CD4-positive, alpha-beta T cell treated with Interleukin-2 at 100 ng/mL for 4 hours (primary cell): ENCODE data around the gene RSBN1.

Experiments used
- DNase-seq: peaks from one replicate; pipeline ENCODE4 v3.0.0-alpha.2; 2020; ENCODE audit warnings: low spot score

The RSBN1 gene

DNA sequence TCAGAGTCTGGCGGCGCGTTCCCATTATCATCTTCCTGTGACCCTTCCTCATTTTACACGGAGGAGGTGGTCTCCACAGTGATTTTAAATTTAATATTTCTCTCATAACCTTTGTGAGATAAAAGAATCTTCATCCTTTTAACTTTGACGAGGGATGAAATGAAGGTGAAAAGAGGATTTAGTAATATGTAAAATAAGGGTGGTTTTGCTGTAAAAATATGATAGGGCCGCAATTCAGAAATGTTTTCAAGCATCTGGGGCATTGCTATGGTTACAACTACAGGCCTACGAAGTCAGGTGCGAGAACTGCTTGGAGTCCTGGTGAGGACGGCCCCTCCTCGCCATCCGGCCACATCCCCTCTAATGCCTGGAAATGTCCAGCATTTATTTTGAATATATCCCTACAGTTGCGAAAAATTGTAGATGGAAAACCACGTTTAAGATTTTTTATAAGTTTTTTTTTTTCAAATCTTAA lies 422 bp upstream of the RSBN1 start:
- no peak for DNase-seq

DNA sequence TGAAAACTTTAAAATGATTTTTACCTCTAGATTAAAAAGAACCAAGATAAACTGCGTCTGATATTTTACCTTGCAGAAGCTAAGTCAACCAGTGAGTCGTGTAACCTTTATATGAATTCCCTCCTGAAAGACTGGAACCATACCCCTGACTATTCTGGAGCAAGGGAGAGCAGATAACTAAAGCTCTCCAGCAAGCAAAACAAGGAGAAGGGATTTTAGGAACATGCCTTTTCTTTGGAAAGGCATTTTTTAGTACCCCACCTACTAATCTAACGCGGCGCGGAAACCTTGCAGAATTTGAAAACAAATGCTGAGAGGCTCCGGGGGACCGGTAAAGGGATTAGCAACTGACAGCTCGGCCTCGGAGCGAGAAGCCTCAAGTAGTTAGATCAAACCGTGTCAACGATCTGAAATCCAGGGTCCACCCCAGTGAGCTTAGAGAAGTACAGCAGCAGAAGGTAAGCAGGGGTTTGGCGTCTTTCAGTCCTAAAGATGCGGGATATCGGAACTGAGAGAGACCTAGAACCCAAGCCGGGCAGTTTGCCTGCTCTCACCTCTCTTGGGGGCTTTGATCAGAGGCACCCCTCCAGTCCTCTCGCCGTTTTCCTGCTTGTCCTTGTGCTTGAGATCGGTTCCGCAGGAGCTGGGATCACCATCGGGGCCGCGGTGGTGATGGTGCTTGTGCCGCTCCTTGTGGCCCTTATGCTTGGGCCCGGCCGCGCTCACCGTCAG lies 954 bp downstream of the RSBN1 start:
- peak; percentile 21 for DNase-seq

DNA sequence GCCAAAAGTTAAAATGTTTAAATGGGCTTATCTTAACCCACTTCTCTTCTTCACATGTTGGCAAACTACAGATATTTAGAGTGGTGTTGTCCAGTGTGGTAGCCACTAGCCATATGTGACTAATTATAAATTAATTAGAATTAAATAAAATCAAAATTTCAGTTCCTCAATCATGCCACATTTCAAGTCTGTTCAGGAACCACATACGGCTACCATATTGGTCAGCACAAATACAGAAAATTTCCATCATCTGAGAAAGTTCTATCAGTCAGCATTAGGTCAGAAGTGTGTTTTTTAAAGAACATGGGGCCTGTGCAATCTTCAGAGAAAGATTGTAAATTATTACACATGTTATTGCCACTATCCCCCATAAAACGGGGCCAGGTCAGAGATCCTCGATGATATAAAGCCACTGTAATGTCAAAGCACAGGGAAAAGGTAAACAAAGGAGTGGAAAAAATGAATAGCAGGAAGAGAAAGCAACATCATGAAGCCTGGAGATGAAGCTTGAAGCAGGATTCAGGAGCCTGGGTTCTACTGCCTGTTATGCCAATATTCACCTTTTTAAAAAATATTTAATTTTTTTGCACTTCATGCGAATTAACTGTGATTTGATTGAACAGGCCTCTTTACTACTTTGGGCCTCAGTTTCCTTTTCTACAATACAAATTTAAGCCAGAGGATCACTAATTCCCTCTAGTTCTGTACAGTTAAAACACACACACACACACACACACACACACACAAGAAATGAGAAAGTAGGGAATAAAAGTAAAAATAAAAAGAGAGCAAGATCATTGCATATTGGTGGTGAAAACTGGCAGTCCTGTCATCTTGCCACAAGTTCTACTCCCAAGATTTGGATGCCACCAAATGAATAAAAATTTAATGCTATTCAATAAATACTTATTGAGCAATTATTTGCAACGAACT lies 2.3 kb downstream of the RSBN1 start:
- no peak for DNase-seq

DNA sequence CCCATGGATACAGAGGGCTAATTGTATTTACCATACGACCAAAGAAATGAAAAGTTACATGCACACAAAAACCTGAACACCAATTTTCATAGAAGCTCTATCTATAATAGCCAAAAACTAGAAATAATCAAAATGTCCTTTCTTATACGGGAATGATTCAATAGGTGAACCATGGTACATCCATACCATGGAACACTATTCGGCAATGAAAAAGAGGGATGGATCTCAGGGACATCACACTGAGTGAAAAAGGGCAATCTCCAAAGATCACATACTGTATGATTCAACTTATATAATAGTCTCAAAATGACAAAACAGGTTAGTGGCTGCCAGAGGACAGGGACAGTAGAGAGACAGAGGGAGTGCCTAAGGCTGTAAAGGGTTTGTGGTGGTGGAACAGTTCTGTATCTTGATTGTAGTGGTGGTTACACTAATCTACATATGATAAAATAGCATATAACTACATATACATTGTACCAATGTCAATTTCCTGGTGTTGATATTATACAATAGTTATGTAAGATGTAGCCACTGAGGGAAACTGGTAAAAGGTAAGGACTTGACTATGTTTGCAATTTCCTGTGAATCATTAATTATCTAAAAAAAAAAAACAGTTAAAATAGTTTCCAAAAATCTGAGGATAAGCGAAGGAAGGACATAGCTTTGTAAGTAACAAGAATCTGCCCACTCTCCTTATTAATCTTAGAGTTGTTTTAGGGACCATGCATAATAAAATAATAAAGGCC lies 3.7 kb downstream of the RSBN1 start:
- peak; percentile 16 for DNase-seq

DNA sequence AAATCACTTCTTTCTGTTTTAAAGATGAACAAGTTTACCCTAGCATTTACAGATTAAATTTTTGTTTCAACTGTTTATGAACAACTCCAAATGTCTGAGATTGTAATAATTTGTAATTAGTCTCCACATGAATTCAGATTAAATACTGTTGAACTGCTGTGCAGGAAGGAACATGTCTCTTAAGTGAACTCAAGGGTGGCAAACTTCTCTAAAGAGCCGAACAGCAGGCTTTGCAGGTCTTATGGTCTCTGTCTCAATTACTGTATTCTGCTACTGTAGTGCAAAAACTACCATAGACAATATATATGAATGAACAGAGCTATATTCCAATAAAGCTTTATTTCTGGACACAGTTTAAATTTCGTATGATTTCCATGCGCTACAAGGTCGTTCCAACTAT lies 6.6 kb downstream of the RSBN1 start:
- no peak for DNase-seq

DNA sequence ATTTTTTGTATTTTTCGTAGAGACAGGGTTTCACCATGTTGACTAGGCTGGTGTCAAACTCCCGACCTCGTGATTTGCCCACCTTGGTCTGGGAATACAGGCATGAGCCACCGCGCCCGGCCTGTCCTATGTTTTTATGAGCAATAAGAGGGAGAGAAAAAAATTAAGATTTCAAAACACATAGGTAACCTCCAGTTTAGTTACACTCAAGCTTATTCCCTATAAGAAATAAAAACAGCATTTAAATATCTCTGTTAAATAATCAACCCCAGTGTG lies 7.1 kb downstream of the RSBN1 start:
- DNase-seq: no peak

DNA sequence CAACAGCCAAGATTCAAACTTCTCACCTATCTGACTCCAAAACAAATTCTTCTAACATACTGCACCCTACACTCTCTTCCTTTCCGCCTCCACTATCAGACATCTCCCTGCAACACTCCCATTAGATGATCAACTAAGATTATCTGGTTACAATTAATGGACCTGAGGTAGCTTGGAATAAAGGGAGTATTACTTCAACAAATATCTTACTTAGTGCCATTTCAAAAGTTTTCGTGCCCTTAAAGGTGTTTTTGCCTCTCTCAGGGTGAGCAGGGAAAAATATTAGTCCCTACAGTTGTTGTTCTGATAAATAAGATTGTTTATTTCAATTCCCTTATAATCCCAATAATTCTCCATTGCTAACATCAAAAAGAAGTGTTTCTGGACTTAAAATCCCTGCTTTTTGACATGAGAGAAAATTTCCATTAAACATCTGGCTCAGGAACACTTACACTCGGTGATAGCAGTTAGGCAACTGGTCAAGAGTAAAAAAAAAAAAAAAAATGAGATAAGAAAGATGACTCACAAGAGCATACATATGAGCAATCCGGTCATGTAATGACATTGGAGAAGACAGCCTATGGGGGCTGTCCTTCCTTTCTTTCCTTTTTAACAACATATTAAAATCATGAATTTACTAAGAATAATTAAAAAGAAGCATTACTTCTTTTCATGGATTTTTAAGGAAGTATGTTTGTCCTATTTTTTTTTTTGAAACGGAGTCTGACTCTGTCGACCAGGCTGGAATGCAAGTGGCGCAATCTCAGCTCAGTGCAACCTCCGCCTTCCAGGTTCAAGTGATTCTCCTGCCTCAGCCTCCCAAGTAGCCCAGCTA lies 7.6 kb downstream of the RSBN1 start:
- DNase-seq: no peak

DNA sequence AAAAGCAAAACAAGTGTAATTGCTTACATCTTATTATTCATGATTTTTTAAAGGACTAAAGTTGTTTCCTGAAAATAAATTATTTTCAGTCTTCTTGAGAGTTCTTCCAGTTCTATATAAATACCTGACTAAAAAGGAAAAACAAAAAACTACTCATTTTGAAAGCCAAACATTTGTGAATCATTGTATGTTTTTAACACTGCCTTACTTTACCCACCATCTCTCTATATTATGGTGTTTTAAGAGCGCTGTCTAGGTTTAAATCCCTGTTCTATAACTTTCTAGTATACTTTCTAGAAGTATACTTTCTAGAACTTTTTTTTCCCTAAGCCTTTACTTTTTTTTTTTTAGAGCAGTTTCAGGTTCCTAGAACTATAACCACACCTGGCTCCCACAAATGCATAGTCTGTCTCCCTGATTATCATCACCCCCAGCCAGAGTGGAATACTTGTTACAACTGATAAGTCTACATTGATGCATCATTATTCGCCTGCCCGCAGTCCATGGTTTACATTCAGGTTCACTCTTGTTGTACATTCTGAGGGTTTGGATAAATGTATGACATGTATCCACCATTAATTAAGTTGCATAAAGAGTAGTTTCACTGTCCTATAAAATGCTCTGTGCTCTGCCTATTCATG lies 9.8 kb downstream of the RSBN1 start:
- DNase-seq: no peak

DNA sequence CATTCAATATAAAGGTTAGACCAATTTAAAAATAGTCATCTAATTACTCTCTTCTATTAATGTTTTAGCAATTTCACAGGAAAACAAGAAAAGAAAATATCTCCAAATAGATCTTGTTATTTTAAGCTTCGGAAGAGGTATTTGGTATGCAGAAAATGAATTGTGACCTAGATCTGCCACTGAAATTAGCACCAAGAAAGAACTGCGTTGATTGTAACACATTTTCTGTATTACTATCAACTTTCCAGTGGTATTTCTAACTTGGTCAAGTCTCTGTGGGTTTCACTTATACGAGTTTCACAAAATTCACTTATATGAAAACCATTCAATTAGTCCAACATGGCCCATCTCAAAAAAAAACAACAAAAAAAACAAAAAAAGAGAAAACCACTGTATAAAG lies 11.8 kb downstream of the RSBN1 start:
- no peak for DNase-seq

DNA sequence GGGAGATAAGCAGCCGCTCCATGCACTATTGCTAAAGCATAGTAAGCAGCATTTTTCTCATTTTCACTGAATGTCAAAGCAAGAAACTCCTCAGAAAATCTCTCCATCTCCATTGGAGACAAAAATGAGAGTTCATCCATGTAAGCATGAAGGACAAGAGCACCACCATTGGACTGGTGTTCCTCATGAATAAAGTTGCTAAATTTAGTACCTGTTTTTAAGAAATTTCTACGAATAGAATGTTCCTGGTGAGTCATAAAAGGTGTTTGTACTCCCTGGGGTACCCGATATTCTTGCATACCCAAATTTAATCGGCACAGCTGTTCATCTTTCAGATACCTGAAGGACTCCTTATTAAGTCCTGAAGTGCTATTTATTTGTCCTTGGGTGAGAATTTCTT lies 14.8 kb downstream of the RSBN1 start:
- no peak for DNase-seq

DNA sequence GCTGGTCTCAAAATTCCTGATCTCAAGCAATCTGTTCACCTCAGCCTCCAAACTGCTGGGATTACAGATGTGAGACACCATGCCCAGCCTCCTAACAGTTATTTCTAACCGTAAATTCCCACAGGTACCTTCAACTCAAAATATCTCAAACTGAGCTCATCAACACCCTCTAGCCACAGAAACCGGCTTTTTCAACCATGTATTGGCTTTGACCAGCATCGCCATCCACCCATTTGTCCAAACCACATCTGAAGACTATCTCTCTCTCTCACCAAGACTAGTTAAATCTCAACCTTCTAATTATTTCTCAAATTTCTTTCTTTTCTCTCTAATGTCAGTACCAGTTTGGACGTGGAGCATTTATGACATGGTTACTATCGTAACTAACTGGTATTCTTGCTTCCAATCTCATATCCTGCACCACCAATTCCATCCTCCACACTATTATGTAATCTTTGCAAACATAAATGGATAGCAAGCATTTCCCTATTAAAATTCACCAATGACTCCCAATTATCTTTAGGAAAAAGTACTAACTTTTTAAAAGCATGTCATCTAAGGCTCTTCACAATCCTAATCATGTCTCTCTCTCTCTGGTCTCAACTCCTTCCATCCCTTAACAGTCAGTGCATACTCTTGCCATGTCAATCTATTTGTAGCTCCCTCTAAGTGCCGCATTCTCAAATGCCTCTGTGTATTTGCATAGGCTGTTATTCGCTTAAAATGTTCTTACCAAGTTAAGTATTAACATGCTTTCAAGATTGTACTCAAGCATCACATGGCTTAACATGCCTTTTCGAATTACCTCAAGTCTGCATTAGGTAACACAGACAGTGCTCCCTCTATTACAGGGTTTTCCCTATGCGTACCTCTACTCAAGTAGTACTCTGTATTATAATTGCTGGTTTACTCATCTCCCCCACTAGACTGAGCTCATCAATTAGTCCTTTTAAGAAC lies 18.1 kb downstream of the RSBN1 start:
- DNase-seq: no peak

DNA sequence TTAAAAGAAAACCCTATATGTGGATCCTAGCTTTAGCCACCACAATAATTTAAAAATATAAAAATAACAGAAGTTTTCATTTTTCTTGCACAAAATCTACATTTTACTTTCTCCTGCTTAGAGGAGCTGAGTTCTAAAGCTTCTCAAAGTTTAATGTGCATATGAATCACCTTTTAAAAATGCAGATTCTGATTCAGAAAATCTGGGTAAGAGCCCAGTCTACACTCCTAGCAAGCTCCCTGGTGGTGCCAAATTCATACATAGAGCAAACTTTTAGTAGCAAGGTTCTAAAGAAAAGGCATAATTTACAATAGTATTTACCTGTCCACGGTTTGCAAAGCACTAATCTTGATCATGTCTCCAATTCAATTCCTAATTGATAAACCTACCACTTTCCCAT lies 19.3 kb downstream of the RSBN1 start:
- no peak for DNase-seq

DNA sequence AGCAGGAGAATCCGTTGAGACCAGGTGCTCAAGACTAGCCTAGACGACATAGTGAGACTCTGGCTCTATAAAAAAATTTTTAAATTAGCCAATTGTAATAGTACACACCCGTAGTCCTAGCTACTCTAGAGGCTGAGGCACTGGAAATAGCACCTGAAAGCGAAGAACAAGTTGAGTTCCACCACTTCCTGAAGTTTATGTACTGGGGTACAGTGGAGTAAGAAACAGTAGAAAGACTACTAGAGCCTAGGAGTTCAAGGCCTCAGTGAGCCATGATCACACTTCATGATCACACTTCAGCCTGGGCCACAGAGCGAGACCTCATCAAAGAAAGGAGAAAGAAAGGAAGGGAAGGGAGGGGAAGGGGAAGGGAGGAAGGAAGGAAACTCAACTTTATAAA lies 19.8 kb downstream of the RSBN1 start:
- peak; percentile 35 for DNase-seq

DNA sequence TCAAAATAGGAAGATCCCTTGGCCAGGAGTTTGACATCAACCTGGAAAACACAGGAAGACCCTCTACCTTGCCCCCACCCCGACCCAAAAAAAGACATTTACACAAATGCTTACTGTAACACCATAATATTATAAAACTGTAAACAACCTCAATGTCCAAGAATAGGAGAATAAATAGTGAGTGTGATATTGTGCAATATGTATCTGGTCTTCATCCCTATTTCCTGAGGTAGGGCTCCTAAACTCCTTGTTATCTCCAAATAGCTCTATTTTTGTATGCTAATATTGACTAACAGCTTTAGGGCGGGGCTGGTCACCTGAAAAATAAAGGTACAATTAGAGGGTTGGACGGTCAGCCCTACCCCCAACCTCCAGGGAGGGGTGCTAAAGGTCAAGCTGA lies 23.5 kb downstream of the RSBN1 start:
- DNase-seq: no peak

DNA sequence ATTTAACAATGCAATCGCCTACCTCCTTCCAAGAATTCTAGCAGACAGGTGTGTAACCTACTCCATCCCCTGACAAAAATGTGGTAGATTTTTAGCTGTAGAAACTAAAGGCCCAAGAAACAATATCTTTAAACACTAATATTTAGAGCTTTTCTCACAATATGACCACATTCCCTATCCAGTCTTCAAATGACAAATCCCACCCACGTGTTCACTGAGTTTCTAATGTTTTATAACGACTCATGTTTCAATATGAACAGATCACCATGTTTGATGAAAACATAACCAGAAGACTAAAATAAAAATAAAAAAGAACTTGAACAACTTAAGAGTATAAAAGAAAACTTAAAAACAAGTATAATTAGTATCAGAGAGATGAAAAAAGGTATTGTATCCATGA lies 24.6 kb downstream of the RSBN1 start:
- DNase-seq: no peak

DNA sequence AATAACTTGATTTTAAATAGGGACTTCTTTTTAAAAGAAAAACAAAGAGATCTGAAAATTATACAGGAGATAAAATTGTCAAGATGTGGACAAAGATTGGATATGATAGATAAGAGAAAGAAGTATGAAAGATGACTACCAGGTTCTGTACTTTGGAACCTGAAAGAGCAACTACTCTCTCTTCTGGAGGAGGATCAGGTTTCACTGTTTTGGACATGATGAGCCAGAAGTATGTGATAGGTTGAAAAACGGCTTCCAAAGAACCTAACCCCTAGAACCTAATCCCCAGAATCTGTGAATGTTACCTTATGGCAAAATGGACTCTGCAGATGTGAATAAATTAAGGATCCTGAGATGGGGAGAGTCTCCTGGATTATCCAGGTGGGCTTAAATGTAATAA lies 26.2 kb downstream of the RSBN1 start:
- DNase-seq: no peak

DNA sequence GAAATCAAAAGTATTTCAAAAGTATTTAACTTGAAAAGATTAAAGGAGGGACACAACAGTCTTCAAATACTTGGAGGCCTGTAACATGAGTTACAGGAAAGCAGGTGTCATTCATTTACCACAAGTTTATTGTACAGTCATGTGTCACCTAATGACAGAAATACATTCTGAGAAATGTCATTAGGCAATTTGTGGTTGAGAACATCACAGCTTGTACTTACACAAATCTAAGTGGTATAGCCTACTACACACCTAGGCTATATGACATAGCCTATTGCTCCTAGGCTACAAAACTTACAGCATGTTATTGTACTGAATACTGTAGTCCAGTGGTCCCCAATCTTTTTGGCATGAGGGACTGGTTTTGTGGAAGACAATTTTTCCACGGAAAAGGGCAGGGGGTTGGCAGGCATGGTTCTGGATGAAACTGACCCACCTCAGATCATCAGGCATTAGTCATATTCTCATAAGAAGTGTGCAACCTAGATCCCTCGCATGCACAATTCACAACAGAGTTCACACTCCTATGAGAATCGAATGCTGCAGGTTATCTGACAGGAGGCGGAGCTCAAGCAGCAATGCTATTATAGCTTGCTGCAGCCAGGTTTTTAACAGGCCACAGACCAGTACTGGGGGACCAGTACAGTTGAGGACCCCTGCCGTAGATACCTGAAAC lies 28.0 kb downstream of the RSBN1 start:
- DNase-seq: peak; percentile 82

DNA sequence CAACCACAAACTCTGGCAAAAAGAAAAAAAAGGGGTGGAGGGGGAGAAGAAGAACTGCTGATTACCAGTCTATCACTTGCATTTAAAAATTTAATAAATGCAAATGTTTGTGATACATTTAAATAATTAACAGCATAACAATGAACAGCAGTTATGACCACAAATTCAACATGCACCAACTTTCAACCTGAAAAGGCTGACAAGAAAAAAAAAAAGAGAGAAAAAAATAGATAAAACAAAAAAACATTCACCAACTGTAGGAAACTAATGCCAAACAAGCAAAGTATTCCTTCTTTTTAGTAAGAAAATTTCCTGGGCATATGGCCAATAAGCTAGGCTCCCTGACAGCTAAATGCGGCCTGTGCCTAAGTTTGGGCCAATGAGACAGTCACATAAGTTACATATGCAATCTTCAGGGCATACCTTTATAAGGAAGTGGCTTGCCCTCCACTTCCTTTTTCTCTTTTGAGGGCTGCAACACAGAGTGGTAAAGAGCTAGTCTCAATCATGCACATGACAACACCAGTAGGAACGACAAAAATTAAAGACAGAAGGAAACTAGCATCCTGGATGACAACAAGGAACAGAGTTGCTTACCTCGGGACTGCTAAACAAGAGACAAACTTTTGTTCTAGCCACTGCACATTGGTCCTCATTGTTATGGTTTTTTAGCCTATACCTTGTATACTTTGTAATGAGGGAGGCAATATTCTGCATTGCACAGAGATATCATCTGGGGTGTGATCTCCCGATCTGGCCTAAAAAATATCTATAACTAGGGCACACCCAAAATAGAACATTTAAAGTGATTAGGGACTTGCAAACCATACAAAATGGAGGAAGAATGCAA lies 28.8 kb downstream of the RSBN1 start:
- peak; percentile 75 for DNase-seq

DNA sequence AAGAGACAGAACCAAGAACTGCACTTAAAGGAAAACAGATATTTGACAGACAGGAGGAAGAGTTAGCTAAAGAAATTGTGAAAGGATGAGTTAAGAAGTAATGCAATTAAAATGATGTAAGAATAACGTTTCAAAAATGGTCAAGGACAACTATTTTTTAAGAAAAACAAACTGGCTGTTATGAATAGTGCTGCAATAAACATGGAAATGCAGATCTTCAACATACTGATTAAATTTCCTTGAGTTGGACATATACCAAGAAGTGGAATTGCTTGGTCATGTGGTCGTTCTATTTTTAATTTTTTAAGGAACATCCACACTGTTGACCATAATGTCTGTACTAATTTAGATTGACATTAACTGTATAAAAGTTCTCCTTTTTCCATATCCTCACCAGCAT lies 29.9 kb downstream of the RSBN1 start:
- no peak for DNase-seq
